CD4-positive, alpha-beta T cell treated with Interleukin-21 for 1 hour (primary cell): Measurements from ENCODE around the gene BCL3.

Source experiments
- DNase-seq: peaks from one replicate; pipeline ENCODE4 v3.0.0-alpha.2; 2020

BCL3 gene

DNA sequence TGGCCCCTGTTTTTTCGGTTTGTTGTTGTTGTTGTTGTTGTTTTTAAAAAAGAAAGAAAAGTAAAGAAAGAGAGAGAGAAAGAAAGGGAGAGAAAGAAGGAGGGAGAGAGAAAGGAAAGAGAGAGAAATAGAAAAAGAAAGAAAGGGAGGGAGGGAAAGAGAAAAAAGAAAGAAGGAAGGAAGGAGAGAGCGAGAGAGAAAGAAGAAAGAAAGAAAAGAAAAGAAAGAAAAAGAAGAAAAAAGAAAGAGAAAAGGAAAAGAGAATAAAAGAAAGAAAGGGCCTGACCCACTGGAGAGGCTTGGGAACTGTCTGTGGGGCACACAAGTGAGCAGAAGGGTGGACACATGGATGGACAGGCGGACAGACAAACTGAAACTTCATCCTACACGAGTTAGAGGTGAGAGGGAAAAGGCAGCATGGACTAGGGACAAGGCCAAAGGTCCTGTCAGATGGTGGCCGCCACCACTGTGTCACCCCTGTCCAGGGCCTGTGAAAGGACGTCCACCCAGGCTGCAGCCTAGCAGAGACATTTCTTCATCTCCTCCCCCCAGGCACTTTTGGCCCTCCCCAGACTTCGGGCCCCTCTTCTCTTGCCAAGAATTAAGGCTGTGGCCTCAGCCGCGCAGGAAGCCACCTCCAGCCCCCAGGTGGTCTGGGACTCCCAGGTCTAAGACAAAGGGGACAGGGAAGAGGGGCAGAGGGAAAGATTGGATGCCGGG lies 51.3 kb downstream of the BCL3 start:
- DNase-seq, result no peak

DNA sequence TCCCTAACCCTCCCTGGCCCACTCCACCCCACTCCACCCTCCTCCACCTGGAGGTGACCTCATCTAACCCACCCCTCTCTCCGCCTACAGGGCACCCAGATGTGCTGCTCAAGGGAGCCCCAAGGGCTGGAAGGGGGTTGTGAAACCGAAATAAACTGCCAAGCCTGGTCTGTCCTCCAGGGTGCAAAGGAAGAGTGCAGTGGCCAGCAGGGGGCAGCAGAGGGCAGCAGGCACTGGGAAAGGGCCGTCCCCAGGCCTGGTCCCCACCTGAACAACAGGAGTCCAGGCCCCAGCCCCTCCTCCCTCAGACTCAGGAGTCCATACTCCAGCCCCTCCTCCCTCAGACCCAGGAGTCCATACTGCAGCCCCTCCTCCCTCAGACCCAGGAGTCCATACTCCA lies 52.0 kb downstream of the BCL3 start:
- peak; percentile 78 for DNase-seq

DNA sequence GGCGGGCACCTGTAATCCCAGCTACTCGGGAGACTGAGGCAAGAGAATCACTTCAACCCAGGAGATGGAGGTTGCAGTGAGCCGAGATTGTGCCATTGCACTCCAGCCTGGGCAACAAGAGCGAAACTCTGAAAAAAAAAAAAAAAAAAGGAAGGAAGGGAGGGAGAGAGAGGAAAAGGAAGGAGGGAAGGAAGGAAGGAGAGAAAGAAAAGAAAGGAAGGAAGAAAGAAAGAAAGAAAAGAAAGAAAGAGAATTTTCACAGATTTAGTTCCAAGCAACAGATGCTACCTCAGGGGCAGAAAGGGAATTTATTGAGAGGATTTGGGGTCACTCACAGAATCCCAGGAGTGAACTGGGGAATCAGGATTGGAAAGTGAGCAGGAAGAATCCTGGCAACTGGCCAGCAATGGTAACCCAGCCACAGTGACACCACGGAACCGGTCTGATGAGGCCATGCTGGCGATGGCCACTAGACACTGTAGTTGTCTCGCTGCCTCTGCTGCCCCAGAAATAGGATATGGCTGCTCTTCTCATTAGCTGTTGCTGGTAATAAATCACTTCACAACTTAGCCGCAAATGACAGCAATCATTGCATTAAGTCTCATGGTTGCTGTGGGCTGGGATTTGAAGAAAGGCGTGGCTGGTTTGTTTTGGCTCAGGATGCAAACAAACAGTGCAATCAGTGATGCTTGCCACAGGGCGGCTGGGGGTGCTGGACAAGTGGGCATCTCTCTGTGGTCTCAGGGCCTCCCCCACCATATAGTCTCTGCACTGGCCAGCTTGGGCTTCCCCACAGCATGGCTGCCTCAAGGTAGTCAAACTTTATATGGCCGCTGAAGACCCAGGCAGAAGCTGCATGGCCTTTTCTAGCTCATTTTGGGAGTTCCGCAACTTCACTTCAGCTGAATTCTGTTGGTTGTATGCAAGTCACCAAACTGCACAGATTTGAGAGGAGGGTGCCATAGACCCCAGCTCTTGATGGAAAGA lies 55.2 kb downstream of the BCL3 start:
- DNase-seq, result no peak

DNA sequence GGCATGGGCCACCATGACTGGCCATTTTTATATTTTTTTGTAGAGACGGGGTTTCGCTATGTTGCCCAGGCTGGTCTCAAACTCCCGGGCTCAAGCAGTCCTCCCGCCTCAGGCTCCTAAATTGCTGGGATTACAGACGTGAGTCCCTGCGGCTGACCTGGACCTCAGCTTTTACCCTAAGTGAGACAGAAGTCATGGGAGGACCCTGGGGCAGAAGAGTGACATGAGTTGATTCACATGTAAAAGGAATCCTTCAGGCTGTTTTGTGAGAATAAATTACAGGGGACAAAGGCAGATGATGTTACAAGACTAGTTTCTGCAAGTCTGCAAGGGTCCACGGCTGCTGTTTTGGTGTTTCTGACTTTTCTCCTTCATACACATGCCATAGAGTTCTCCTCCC lies 57.8 kb downstream of the BCL3 start:
- DNase-seq, result no peak

DNA sequence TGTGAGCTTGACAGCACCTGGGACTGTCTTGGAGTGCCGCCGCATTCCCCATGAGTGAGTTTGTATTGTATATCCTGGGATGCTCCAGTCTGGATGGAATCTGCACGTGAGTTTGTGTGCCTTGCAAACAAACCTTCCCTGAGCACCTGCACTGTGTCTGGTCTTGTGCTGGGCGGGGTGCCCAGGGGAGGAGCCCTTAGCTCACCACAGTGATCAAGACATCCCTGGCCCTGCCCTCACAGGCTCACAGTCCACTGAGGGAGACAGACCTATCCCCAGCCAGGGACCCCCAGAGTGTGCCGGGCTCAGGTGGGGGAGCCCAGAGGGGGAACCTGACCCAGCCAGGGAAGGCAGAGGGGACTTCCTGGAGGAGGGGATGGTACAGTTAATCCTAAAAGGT lies 58.7 kb downstream of the BCL3 start:
- no peak for DNase-seq

DNA sequence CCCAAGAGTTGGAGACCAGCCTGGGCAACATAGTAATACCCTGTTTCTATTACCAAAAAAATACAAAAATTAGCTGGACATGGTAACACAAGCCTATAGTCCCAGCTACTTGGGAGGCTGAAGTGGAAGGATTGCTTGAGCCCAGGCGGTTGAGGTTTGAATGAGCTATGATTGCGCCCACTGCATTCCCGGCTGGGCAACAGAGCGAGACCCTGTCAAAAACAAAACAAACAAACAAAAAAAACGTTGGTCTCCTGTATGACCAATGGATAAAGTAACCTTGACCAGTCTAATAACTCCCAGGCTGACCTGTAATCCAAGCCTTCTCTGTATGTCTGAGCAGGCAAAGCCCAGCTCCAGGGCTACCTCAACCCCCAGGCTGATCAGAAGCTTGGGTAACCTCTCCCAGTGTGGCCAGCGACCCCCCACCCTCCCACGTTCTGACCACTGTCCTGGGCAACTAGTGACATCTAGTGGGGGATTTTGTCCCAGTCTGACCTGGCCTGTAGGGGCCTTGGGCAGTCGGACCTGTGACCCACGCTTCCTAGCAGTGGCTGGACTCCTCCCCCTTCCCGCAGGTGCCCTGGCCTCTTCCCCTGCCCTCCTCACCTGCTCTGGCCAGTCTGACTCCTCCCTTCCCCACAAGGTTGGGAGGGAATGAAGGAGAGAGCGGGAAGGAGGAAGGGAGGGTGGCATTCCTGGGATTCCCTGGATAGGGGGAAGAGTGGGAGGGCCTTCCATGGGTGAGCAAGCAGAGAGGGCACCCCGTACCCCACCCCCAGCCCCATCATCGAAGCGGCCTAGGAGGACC lies 59.3 kb downstream of the BCL3 start:
- DNase-seq, result no peak

DNA sequence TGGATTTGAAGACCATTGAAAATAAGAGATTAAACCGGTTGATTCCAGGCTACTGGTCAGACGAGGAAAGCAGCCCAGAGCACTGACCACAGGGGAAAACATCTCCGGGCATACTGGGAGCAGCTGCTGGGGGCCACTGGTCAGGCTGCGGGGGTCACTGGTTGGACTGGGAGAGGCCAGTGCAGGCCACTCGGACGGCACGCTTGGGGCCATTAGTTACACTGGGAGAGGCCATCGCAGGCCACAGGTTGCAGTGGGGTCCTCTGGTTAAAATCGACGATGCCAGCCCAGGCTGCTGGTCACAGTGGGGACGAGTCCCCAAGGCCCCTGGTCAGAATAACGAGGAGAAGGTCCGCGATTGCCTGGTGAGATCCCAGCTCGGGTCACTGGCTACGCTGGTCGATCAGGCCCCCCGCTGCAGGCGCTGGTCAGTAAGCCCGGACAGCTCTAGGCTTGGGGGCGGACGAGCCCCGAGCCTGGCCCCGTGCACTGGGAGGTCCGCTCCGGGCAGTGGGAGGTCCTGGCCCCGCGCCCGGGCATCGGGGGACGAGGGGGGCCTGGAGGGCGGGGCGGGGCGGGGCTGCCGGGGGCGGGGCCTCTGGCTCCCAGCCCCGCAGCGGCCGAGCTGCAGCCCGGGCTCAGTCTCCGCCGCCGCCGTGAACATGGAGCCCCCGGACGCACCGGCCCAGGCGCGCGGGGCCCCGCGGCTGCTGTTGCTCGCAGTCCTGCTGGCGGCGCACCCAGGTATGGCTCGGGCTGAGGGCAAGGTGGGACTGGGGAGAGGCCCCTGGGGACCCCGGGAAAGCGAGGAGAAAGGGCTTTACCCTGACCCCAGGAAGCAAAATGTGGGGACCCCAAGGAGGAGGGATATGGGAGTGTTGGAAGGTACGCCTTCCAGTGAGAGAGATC lies 60.2 kb downstream of the BCL3 start, which contains the start of gene BCAM:
Gene BCAM, plus strand, starts transcription at position 641 of the 909 bp plus-strand sequence. Its CDS starts 22 bp downstream, at position 663.
- no peak for DNase-seq
